GM12873 (cell line): ENCODE data around the gene ARSI.

Experiments used
- CTCF ChIP-seq: IDR thresholded peaks from 2 replicates; pipeline ENCODE4 v1.5.1; 2012; ENCODE audit warnings: low read depth, mild to moderate bottlenecking, moderate library complexity, low read length, control low read depth; ENCODE audit not compliant: insufficient read depth; ENCODE audit errors: missing control alignments

Gene ARSI

GRCh38 chr5:150246429-150246828 is 56.3 kb downstream of the ARSI start:
- no peak for TF ChIP-seq CTCF
